Measurements from ENCODE around the gene RFTN1. TPM values are rescaled to one million over a fixed set of nuclear protein-coding genes. Genes with fewer than 3 reads are reported as not detected.

RFTN1 gene
- total RNA-seq, 1 experiment from 2014 or later: 2.2 TPM

- H3K56ac ChIP-seq (ENCODE audit: insufficient read length, low read depth, low read length): no peak overlapping the region
- no peak overlapping the region for H2AK5ac ChIP-seq (ENCODE audit: insufficient read length, low read length)
- no peak overlapping the region for H3K27ac ChIP-seq (ENCODE audit: insufficient read length, low read depth, low read length)
- H3T11ph ChIP-seq (ENCODE audit: low read length): no peak overlapping the region
- no peaks in the 10 kb centered on the region for H3K9me3 ChIP-seq (ENCODE audit: control insufficient read depth, low read depth, low read length)
- peaks cover 13% of the 10 kb centered on the region; the same call in 1 of the 2 replicates for H3K4me1 ChIP-seq (ENCODE audit: insufficient read depth, low read length)
- H2BK12ac ChIP-seq (ENCODE audit: insufficient read length, low read depth, low read length): no peak overlapping the region
- no peak overlapping the region for H2BK5ac ChIP-seq (ENCODE audit: insufficient read length, low read length)
- Mint-ChIP-seq H3K27me3 (ENCODE audit: low read depth) (peaks cover 47% of the 10 kb centered on the region), H3K27ac (no peak overlapping the region), H3K36me3 (ENCODE audit: insufficient read depth in 1 of 3, low read depth in 3 of 3) (peaks cover 3 to 5% (median 4%) of the 10 kb centered on the region in 3 experiments; a peak in 6 of 7 replicates), H3K4me1 (peaks cover 29 to 31% of the 10 kb centered on the region in 2 experiments), H3K4me3 (no peak overlapping the region), H3K9me3 (peaks cover 5 to 6% of the 10 kb centered on the region in 2 experiments)
- no peak overlapping the region for H4K8ac ChIP-seq (replicated peaks; ENCODE audit: insufficient read length, low read depth, low read length)
- H3K27me3 ChIP-seq (ENCODE audit: insufficient read depth, low read length): no peaks in the 10 kb centered on the region
- no peak overlapping the region for H2BK15ac ChIP-seq (ENCODE audit: low read depth, low read length)
- no peak overlapping the region for H3K23ac ChIP-seq (ENCODE audit: insufficient read length, low read depth, low read length)
- no peak overlapping the region for H3K9ac ChIP-seq (ENCODE audit: extremely low read depth, insufficient read length, low read length)
- H3K4me2 ChIP-seq (ENCODE audit: insufficient read depth, insufficient read length, low read length): no peak overlapping the region
- H3K79me2 ChIP-seq (ENCODE audit: insufficient read depth, low read length): no peaks in the 10 kb centered on the region
- H2AFZ ChIP-seq (ENCODE audit: low read length): no peak overlapping the region
- WGBS (ENCODE audit: extremely low coverage, insufficient read length, low lambda C conversion rate): no CpG with 5 or more reads among the region's 2 CpGs
- no peak for TF ChIP-seq CTCF (conservative IDR thresholded peaks at IDR 0.05)
- no peak for DNase-seq
- H3K23me2 ChIP-seq (ENCODE audit: insufficient read length, low read depth, low read length, poor library complexity, severe bottlenecking): no peaks in the 10 kb centered on the region
- no peak overlapping the region for H3K14ac ChIP-seq (ENCODE audit: insufficient read depth, low read length)
- H3K4ac ChIP-seq (ENCODE audit: low read depth, low read length): no peak overlapping the region
- no peak overlapping the region for H2BK20ac ChIP-seq (ENCODE audit: low read depth, low read length, poor library complexity, severe bottlenecking)
- no peak overlapping the region for H4K5ac ChIP-seq (ENCODE audit: insufficient read length, low read depth, low read length)
- no peak overlapping the region for H3K18ac ChIP-seq (ENCODE audit: insufficient read length, low read depth, low read length)
- H2BK120ac ChIP-seq (ENCODE audit: low read depth, low read length, poor library complexity, severe bottlenecking): no peak overlapping the region
- H4K91ac ChIP-seq (ENCODE audit: insufficient read length, low read depth, low read length): no peak overlapping the region
- H4K20me1 ChIP-seq (ENCODE audit: control insufficient read depth, insufficient read depth, insufficient read length): no peaks in the 10 kb centered on the region
- no peaks in the 10 kb centered on the region for H3K79me1 ChIP-seq (ENCODE audit: insufficient read depth, low read depth, low read length, poor library complexity, severe bottlenecking)
Measured at GRCh38 chr3:16486201-16486600, 27.3 kb downstream of the RFTN1 start.
